Vagina (tissue), 2 donors: Measurements from ENCODE around the gene CISD1. TPM values are rescaled to one million over a fixed set of nuclear protein-coding genes. Genes with fewer than 3 reads are reported as not detected.
A peak's percentile ranks its signal among the peaks of the same experiment; 100 is the strongest.

ENCODE experiments used
- DNase-seq, 2 donors: peaks; one replicate each; pipeline ENCODE4 v3.0.0-alpha.2; 2017; ENCODE audit errors: extremely low spot score in 2 of 2
- H3K27ac ChIP-seq: fragments of 200-600 bp; sonication (generic); one replicate; pipeline ENCODE4 v1.5.1; 2019
- H3K27me3 ChIP-seq: fragments of 200-600 bp; sonication (generic); one replicate; pipeline ENCODE4 v1.5.1; 2019
- H3K36me3 ChIP-seq, 2 donors: fragments of 200-600 bp; sonication (generic); one replicate each; pipeline ENCODE4 v1.5.1; 2017 to 2019
- H3K4me1 ChIP-seq: fragments of 200-600 bp; sonication (generic); one replicate; pipeline ENCODE4 v1.5.1; 2019
- H3K4me3 ChIP-seq, 2 donors: fragments of 200-600 bp; sonication (generic); 1 replicate in 1 of 2; 2 replicates in 1 of 2; pipeline ENCODE4 v1.5.1; 2016 to 2019
- H3K9me3 ChIP-seq: fragments of 200-600 bp; sonication (generic); one replicate; pipeline ENCODE4 v1.5.1; 2019
- POLR2A ChIP-seq, 2 donors: fragments of 450-650 bp; IDR thresholded peaks; one replicate each; pipeline ENCODE4 v1.6.1; 2017; ENCODE audit warnings: antibody characterized with exemption in 2 of 2, mild to moderate bottlenecking in 2 of 2, moderate library complexity in 2 of 2
- POLR2AphosphoS5 ChIP-seq, 2 donors: sonication (generic); formaldehyde crosslinking; IDR thresholded peaks; one replicate each; pipeline ENCODE4 v1.9.0; 2017; ENCODE audit warnings: antibody characterized with exemption in 2 of 2, mild to moderate bottlenecking in 2 of 2, low read depth in 1 of 2; ENCODE audit not compliant: insufficient read depth in 1 of 2
- intact Hi-C: fragments of 100-400 bp; cut with DNase I; formaldehyde crosslinking; loops from one replicate; pipeline ENCODE4 v1.15.1; 2023
- total RNA-seq: library from RNA; depleted of rRNA; stranded (reverse); fragments of >200 nt; gene quantifications from one replicate; pipeline ENCODE4 v1.2.3, GENCODE V29; 2016
- TF ChIP-seq, protein P1 (sequence below), 3 experiments: fragments of 450-650 bp in 2 of 3; fragments of 200-600 bp in 1 of 3; sonication (generic) in 1 of 3; IDR thresholded peaks; one replicate each; pipeline ENCODE4 v1.5.1; 2017 to 2019; ENCODE audit warnings: antibody characterized with exemption in 3 of 3, mild to moderate bottlenecking in 2 of 3, moderate library complexity in 2 of 3

Gene CISD1
- total RNA-seq, 1 donor from 2014 or later: 16.0 TPM

DNA sequence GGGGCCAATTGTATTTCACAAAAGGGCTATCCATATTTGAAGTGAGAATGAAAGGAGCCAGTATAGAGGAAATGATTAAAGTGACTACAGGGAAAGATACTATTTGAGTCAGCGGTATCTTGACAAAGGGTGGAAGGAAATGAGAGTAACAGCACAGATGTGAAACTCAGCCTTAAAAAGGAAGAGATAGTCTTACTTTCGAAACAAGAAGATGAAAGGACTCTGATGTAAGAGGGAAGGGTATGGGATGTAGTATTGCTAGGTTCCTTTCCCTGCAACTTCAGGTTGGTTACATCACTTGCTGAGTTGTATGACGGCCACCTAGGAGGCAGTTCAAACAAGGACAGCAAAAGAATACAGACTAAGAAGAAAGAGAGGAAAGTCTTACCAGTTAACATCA is 13.7 kb downstream of the CISD1 start:
- DNase-seq: no peak
- H3K27ac ChIP-seq: no peak overlapping the region

GRCh38 chr10:58291538-58292174 is 22.7 kb downstream of the CISD1 start:
- TF ChIP-seq, protein P1, sequence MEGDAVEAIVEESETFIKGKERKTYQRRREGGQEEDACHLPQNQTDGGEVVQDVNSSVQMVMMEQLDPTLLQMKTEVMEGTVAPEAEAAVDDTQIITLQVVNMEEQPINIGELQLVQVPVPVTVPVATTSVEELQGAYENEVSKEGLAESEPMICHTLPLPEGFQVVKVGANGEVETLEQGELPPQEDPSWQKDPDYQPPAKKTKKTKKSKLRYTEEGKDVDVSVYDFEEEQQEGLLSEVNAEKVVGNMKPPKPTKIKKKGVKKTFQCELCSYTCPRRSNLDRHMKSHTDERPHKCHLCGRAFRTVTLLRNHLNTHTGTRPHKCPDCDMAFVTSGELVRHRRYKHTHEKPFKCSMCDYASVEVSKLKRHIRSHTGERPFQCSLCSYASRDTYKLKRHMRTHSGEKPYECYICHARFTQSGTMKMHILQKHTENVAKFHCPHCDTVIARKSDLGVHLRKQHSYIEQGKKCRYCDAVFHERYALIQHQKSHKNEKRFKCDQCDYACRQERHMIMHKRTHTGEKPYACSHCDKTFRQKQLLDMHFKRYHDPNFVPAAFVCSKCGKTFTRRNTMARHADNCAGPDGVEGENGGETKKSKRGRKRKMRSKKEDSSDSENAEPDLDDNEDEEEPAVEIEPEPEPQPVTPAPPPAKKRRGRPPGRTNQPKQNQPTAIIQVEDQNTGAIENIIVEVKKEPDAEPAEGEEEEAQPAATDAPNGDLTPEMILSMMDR (IDR thresholded peaks at IDR 0.05): peak; percentile 48 to 67 (median 60)
- TF ChIP-seq POLR2AphosphoS5 (IDR thresholded peaks at IDR 0.05; ENCODE audit: insufficient read depth in 1 of 2, low read depth in 1 of 2): peak in 1 of 2 donors; percentile 41
- TF ChIP-seq POLR2A (IDR thresholded peaks at IDR 0.05): no peak
- intact Hi-C loops: loop anchor here (5.0 kb wide), 1 partner anchor 114 kb away; no protein-coding TSS in a partner anchor
- H3K4me3 ChIP-seq: no peak overlapping the region
- no peaks in the 10 kb centered on the region for H3K4me1 ChIP-seq
- H3K27me3 ChIP-seq: no peaks in the 10 kb centered on the region
- no peaks in the 10 kb centered on the region for H3K36me3 ChIP-seq
- no peaks in the 10 kb centered on the region for H3K9me3 ChIP-seq
- no peak overlapping the region for H3K27ac ChIP-seq
- DNase-seq: no peak

More for the DNA sequence above, 13.7 kb downstream of the CISD1 start:
- Histone ChIP-seq H3K36me3 (no peaks in the 10 kb centered on the region), H3K27me3 (no peaks in the 10 kb centered on the region), H3K4me1 (peaks cover 10% of the 10 kb centered on the region), H3K9me3 (no peaks in the 10 kb centered on the region), H3K4me3 (no peak overlapping the region)
- intact Hi-C loops: no loop called here
- TF ChIP-seq POLR2AphosphoS5 (IDR thresholded peaks at IDR 0.05; ENCODE audit: insufficient read depth in 1 of 2, low read depth in 1 of 2): no peak
- no peak for TF ChIP-seq POLR2A (IDR thresholded peaks at IDR 0.05)
- TF ChIP-seq, protein P1 (IDR thresholded peaks at IDR 0.05): no peak

- H3K4me1 ChIP-seq: no peaks in the 10 kb centered on the region
- no peak for TF ChIP-seq POLR2A (IDR thresholded peaks at IDR 0.05)
- TF ChIP-seq, protein P1 (IDR thresholded peaks at IDR 0.05): no peak
- TF ChIP-seq POLR2AphosphoS5 (IDR thresholded peaks at IDR 0.05; ENCODE audit: insufficient read depth in 1 of 2, low read depth in 1 of 2): no peak
- no peak overlapping the region for H3K27ac ChIP-seq
- no peaks in the 10 kb centered on the region for H3K36me3 ChIP-seq
- no peak for DNase-seq
- H3K27me3 ChIP-seq: no peaks in the 10 kb centered on the region
- intact Hi-C loops: loop anchor here (5.0 kb wide), 1 partner anchor 117 kb away; no protein-coding TSS in a partner anchor
- H3K4me3 ChIP-seq: no peak overlapping the region
- no peaks in the 10 kb centered on the region for H3K9me3 ChIP-seq
Observed at GRCh38 chr10:58293989-58294388, 25.0 kb downstream of the CISD1 start.

DNA sequence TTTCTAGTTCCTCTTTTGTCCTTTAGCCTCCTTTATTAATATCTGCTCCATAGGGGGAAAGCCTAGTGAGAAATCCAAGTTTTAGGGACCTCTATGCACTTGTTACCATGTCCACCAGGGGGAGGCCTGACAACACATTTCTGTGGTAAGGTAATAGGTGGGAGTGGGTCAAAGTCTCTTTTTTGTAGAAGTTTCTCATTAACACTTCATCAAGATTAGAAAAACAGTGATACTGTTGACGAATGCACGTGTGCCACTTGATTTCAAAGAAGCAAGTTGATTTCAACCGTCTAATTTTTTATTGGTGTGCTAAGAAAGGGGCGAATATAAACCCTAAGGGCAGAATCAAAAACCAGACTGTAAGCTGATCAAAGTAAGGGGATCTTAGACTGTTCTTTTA is 30.6 kb downstream of the CISD1 start:
- intact Hi-C loops: no loop called here
- Histone ChIP-seq H3K4me3 (no peak overlapping the region), H3K4me1 (no peaks in the 10 kb centered on the region), H3K27me3 (no peaks in the 10 kb centered on the region), H3K27ac (no peak overlapping the region), H3K36me3 (no peaks in the 10 kb centered on the region), H3K9me3 (no peaks in the 10 kb centered on the region)
- TF ChIP-seq, protein P1 (IDR thresholded peaks at IDR 0.05): peak; percentile 54 to 62 (median 59)
- TF ChIP-seq POLR2A (IDR thresholded peaks at IDR 0.05) (no peak), POLR2AphosphoS5 (IDR thresholded peaks at IDR 0.05; ENCODE audit: insufficient read depth in 1 of 2, low read depth in 1 of 2) (no peak)
- no peak for DNase-seq

DNA sequence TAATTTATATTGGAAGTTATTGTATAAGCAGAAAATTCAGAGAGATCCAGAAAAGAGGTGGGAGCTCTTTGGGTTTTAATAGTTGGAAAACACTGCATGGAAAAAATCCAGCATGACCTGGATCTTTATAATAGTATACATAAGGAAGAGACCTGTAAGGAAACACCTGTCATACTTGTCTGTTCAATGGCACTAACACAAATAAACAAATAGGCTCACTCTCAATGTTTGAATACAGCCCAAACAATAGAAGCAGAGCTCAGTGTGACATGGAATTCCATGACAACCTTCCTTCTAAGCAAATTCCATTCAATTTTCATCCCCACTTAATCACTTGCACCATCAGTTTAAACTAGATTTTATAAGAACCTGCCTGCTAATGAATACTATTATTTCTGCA is 31.7 kb downstream of the CISD1 start:
- Histone ChIP-seq H3K4me1 (no peaks in the 10 kb centered on the region), H3K4me3 (no peak overlapping the region), H3K27ac (no peak overlapping the region), H3K27me3 (no peaks in the 10 kb centered on the region), H3K9me3 (no peaks in the 10 kb centered on the region), H3K36me3 (no peaks in the 10 kb centered on the region)
- no peak for DNase-seq
- TF ChIP-seq POLR2AphosphoS5 (IDR thresholded peaks at IDR 0.05; ENCODE audit: insufficient read depth in 1 of 2, low read depth in 1 of 2) (no peak), POLR2A (IDR thresholded peaks at IDR 0.05) (no peak)
- TF ChIP-seq, protein P1 (IDR thresholded peaks at IDR 0.05): no peak
- intact Hi-C loops: no loop called here
